ENCODE data around the gene RAD51B. TPM values are rescaled to one million over a fixed set of nuclear protein-coding genes. Genes with fewer than 3 reads are reported as not detected.

The RAD51B gene
- total and polyA plus RNA-seq, 2 of the 13 experiments (the other 11 are each of a cell fraction or from before 2014, with no cell fraction given) = 7.0 to 9.5 TPM

- FAIRE-seq = no peak
- WGBS (ENCODE audit: low lambda C conversion rate) = 93% methylated on average over 1 of the region's 1 CpG
- in situ Hi-C loops (cut with HindIII; ENCODE audit: extremely low pct_ligation_motif_present, low pct_unique_long_range_greater_than_20kb) (no loop called here), intact Hi-C loops (cut with micrococcal nuclease; ENCODE audit: unreplicated experiment) (no loop called here)
- Histone ChIP-seq H3K79me2 (ENCODE audit: insufficient read depth, low read length) (no peaks in the 10 kb centered on the region), H3K4me3 (replicated peaks in 1 of 3; ENCODE audit: insufficient read depth in 1 of 3, low read depth in 2 of 3, low read length in 3 of 3) (no peak overlapping the region), H3K27me3 (ENCODE audit: control insufficient read depth in 1 of 2, insufficient read depth in 2 of 2, low read length in 2 of 2) (no peaks in the 10 kb centered on the region), H3K4me1 (ENCODE audit: insufficient read depth, low read length) (no peaks in the 10 kb centered on the region), H3K4me2 (ENCODE audit: low read depth, low read length) (no peak overlapping the region), H3K9ac (ENCODE audit: insufficient read depth, low read depth, low read length) (no peak overlapping the region), H2AFZ (ENCODE audit: low read length) (no peak overlapping the region), H4K20me1 (ENCODE audit: insufficient read depth, low read length) (no peaks in the 10 kb centered on the region), H3K36me3 (replicated peaks in 1 of 2; ENCODE audit: control insufficient read depth in 1 of 2, insufficient read depth in 2 of 2, low read length in 2 of 2) (no peaks in the 10 kb centered on the region), H3K9me3 (ENCODE audit: low read length) (no peaks in the 10 kb centered on the region), H3K27ac (ENCODE audit: extremely low read length, insufficient read depth, low read length) (no peak overlapping the region)
- CTCF ChIA-PET (ENCODE audit: low intra/inter-chr PET ratio, low total read pairs) = no interaction called here
- POLR2A ChIA-PET = no interaction called here
- TF ChIP-seq SRF (IDR thresholded peaks at IDR 0.05; ENCODE audit: low read depth, low read length) = no peak
- no peak for TF ChIP-seq ZNF232 (CRISPR knock-in tag; IDR thresholded peaks at IDR 0.05; ENCODE audit: borderline replicate concordance)
- TF ChIP-seq ZNF883 (CRISPR knock-in tag; IDR thresholded peaks at IDR 0.05; ENCODE audit: not compliant biosample characterization) = no peak
- no peak for TF ChIP-seq RFX1 (IDR thresholded peaks at IDR 0.05)
- TF ChIP-seq ATF6 (CRISPR knock-in tag; conservative IDR thresholded peaks at IDR 0.05) = no peak
- TF ChIP-seq ZSCAN21 (CRISPR knock-in tag; IDR thresholded peaks at IDR 0.05; ENCODE audit: borderline replicate concordance) = no peak
- TF ChIP-seq BRD4 (CRISPR knock-in tag; IDR thresholded peaks at IDR 0.05) = no peak
- no peak for TF ChIP-seq ZNF160 (CRISPR knock-in tag; IDR thresholded peaks at IDR 0.05)
- no peak for TF ChIP-seq U2AF1 (optimal IDR thresholded peaks at IDR 0.05; ENCODE audit: low read depth, low read length)
- TF ChIP-seq CSRNP2 (CRISPR knock-in tag; conservative IDR thresholded peaks at IDR 0.05; ENCODE audit: low read depth) = no peak
- TF ChIP-seq MAZ (IDR thresholded peaks at IDR 0.05; ENCODE audit: borderline replicate concordance, low read depth, low read length) = no peak
- no peak for TF ChIP-seq MAZ (CRISPR knock-in tag; IDR thresholded peaks at IDR 0.05; ENCODE audit: low read depth)
- TF ChIP-seq TOE1 (CRISPR knock-in tag; IDR thresholded peaks at IDR 0.05) = no peak
- TF ChIP-seq IKZF4 (CRISPR knock-in tag; IDR thresholded peaks at IDR 0.05; ENCODE audit: borderline replicate concordance, low read depth, not compliant biosample characterization) = no peak
- TF ChIP-seq ZNF362 (CRISPR knock-in tag; IDR thresholded peaks at IDR 0.05; ENCODE audit: borderline replicate concordance) = no peak
- TF ChIP-seq ZNF317 (CRISPR knock-in tag; IDR thresholded peaks at IDR 0.05) = no peak
- no peak for TF ChIP-seq MED8 (CRISPR knock-in tag; IDR thresholded peaks at IDR 0.05; ENCODE audit: insufficient replicate concordance)
- no peak for DNase-seq (ENCODE audit: low spot score)
- no TSS peak for BruUV-seq (replicated peaks)
- ATAC-seq = no peak
Observed at GRCh38 chr14:68340262-68340661, 520.7 kb downstream of the RAD51B start.

Measured in HepG2 (cell line).